Fibroblast of villous mesenchyme (primary cell): ENCODE measurements around the gene C6orf141. TPM values are rescaled to one million over a fixed set of nuclear protein-coding genes. Genes with fewer than 3 reads are reported as not detected.

ENCODE experiments used
- DNase-seq: peaks from one replicate; pipeline ENCODE4 v3.0.0-alpha.2; 2010; ENCODE audit warnings: low read depth
- H3K4me3 ChIP-seq: 2 replicates; pipeline ENCODE4 v1.5.1; 2011; ENCODE audit warnings: low read depth, mild to moderate bottlenecking, low read length
- total RNA-seq: library from RNA; depleted of rRNA; stranded (reverse); fragments of >200 nt; gene quantifications from 2 replicates; pipeline ENCODE4 v1.2.3, GENCODE V29; 2012
- TF ChIP-seq, protein P1 (sequence below): IDR thresholded peaks from 2 replicates; pipeline ENCODE4 v1.5.1; 2012; ENCODE audit warnings: low read depth, mild to moderate bottlenecking, low read length; ENCODE audit not compliant: insufficient read depth

The C6orf141 gene
- total RNA-seq, 1 donor = 0.43 TPM

DNA sequence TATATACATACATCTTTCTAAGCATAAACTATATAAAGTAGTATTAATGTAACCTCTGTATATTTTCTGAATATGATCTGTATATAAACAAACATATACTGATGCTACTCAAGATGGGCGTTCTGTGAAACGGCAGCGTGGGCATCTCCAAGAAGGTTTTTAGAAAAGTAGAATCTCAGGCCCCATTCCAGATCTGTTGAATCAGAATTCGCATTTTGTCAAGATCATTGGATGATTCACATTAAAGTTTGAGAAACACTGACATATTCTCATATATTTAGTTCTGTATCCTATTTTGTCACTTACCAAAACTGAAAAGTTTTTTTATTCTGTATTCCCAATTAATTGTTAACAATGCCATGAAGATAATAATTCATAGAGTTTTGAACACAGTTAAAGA is 5.5 kb downstream of the C6orf141 start:
- TF ChIP-seq, protein P1, sequence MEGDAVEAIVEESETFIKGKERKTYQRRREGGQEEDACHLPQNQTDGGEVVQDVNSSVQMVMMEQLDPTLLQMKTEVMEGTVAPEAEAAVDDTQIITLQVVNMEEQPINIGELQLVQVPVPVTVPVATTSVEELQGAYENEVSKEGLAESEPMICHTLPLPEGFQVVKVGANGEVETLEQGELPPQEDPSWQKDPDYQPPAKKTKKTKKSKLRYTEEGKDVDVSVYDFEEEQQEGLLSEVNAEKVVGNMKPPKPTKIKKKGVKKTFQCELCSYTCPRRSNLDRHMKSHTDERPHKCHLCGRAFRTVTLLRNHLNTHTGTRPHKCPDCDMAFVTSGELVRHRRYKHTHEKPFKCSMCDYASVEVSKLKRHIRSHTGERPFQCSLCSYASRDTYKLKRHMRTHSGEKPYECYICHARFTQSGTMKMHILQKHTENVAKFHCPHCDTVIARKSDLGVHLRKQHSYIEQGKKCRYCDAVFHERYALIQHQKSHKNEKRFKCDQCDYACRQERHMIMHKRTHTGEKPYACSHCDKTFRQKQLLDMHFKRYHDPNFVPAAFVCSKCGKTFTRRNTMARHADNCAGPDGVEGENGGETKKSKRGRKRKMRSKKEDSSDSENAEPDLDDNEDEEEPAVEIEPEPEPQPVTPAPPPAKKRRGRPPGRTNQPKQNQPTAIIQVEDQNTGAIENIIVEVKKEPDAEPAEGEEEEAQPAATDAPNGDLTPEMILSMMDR = no peak
- no peak overlapping the region for H3K4me3 ChIP-seq
- DNase-seq = no peak

DNA sequence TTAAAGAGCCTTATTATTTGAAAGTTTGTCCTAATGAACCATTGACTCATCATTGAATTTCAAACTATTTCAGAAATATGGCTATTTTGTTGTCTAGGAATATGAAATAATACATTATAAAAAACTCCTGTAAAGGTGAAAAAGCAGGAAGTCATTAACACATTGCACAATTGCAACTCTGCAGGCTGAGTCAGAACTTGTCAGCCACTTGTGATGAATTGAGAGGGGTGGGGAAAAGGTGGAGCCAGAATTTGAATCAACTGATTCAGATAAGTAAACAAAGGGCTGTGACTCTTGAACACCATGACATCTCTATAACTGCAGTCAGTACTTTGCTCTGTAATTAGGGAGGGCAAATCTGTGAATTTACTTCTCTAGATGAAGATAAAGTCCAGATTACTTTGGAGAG is 6.0 kb downstream of the C6orf141 start:
- TF ChIP-seq, protein P1 = no peak
- DNase-seq = peak; percentile 68
- H3K4me3 ChIP-seq = no peak overlapping the region

DNA sequence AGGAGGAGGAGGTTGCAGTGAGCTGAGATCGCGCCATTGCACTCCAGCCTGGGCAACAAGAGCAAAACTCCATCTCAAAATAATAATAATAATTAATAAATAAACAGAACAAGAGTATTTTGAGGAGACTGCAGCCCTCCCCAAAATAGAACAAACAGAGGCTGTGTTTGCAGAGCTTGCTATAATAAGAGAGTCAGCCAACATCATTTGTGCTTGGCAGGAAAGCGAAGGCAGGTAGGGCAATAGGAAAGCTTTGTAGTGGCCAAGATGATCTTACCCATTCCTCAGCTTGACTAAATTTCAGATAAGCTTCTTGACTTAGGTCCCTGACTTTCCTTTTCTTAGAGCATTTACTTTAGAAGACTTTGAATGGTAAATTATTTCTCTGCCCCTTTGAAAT is 6.7 kb downstream of the C6orf141 start:
- no peak for DNase-seq
- no peak overlapping the region for H3K4me3 ChIP-seq

DNA sequence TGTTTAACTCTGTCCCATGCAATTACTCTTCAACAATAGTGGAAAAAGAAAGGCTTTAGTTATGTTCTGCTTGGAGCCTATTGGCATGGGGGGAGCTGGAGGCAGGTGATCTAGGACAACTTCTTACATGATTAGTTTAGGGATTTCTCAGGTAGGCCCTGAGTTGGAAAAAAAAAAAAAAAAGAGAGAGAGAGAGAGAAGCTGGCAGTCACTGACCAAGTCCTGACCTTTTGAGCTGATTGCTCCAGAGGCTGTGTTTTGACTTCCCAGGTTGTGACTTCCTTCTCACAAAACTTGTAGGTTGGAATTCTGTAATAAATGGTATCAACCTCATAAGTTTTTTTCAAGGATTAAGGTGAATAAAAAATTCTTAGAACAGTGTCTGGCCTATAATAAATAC is 7.8 kb downstream of the C6orf141 start:
- no peak for DNase-seq
- no peak overlapping the region for H3K4me3 ChIP-seq
- TF ChIP-seq, protein P1 = no peak

More for the DNA sequence above, 6.7 kb downstream of the C6orf141 start:
- TF ChIP-seq, protein P1 = no peak

DNA sequence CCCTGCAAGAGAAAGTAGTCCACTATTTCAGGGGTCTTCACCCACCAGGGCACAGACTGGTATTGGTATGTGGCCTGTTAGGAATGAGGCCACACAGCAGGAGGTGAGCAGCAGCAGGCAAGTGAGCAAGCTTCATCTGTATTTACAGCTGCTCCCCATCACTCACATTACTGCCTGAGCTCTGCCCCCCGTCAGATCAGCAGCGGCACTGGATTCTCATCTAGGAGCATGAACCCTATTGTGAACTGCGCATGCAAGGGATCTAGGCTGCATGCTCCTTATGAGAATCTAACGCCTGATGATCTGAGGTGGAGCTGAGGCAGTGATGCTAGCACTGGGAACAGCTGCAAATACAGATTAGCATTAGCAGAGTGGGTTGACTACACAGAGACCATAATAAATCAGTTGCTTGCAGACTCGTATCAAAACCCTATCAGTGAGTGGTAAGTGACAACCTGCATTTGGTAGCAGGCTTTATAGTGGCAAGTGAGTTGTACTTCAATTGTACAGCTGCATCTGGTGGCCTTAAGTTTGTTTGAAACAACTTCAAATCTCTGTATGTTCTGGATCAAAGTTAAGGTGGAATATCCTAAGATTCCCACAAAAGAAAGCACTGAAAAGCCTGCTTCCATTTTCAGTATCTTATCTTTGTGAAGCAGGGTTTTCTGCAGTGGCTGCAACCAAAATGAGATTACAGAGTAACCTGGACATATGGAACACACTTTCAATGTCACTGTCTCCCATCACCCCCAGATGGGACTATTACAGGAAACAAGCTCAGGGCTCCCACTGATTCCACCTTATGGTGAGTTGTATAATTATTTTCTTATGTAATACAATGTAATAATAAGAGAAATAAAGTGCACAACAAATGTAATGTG is 12.8 kb downstream of the C6orf141 start:
- H3K4me3 ChIP-seq = no peak overlapping the region
- no peak for DNase-seq
- TF ChIP-seq, protein P1 = no peak

DNA sequence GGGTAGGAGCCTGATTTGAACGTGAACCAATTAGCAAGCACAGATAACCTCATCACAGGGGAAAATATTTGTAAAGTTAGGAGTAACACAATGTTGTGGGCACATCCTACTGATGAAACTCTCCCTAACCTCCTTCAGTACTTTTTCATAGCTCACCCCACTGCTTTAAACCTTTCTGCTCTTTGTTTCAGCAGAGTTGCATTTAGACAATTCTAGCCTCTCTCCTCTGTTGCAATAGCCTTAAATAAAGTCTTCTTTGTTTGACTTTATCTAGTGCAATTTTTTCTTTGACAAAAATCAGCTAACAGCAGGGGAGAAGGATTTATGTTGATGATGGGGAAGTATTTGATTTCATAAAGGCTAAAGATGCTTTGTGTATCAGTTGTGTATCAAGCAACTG is 14.1 kb downstream of the C6orf141 start:
- no peak for DNase-seq
- TF ChIP-seq, protein P1 = no peak
- no peak overlapping the region for H3K4me3 ChIP-seq
